ENCODE data around the gene ADM.

The ADM gene

GRCh38 chr11:10329356-10329755 is 24.5 kb downstream of the ADM start:
- DNase-seq (ENCODE audit: low spot score), result no peak

- DNase-seq (ENCODE audit: low spot score), result peak; percentile 48
These were observed 25.1 kb downstream of the ADM start for GRCh38 chr11:10329935-10330334.

- DNase-seq (ENCODE audit: low spot score), result no peak
These were observed 26.8 kb downstream of the ADM start for GRCh38 chr11:10331548-10332289.

- DNase-seq (ENCODE audit: low spot score), result no peak
These were observed 28.6 kb downstream of the ADM start for GRCh38 chr11:10333490-10333889.

GRCh38 chr11:10338287-10338686 is 33.4 kb downstream of the ADM start:
- DNase-seq (ENCODE audit: low spot score), result no peak

GRCh38 chr11:10348650-10349280 is 43.9 kb downstream of the ADM start:
- no peak for DNase-seq (ENCODE audit: low spot score)

- no peak for DNase-seq (ENCODE audit: low spot score)
These were observed 44.4 kb downstream of the ADM start for GRCh38 chr11:10349281-10349665.

- DNase-seq (ENCODE audit: low spot score), result no peak
These were observed 44.9 kb downstream of the ADM start for GRCh38 chr11:10349806-10350205.

- DNase-seq (ENCODE audit: low spot score), result no peak
These were observed 45.5 kb downstream of the ADM start for GRCh38 chr11:10350334-10350733.

GRCh38 chr11:10351435-10351764 is 46.5 kb downstream of the ADM start:
- no peak for DNase-seq (ENCODE audit: low spot score)

GRCh38 chr11:10351765-10352641 is 47.1 kb downstream of the ADM start:
- peak; percentile 35 for DNase-seq (ENCODE audit: low spot score)

- no peak for DNase-seq (ENCODE audit: low spot score)
These were observed 48.2 kb downstream of the ADM start for GRCh38 chr11:10352921-10353550.

GRCh38 chr11:10354389-10354788 is 49.5 kb downstream of the ADM start:
- DNase-seq (ENCODE audit: low spot score), result no peak

- DNase-seq (ENCODE audit: low spot score), result no peak
These were observed 50.4 kb downstream of the ADM start for GRCh38 chr11:10355257-10355661.

GRCh38 chr11:10356161-10356560 is 51.3 kb downstream of the ADM start:
- no peak for DNase-seq (ENCODE audit: low spot score)

All from RKO (cell line).